GM12878 (cell line): ENCODE measurements around the gene ERC1.

Source experiments
- BACH1 ChIP-seq: fragments of 450-650 bp; IDR thresholded peaks from 2 replicates; pipeline ENCODE4 v1.6.1; 2017; ENCODE audit warnings: mild to moderate bottlenecking, borderline replicate concordance
- EZH2 ChIP-seq: IDR thresholded peaks from 2 replicates; pipeline ENCODE4 v1.6.1; 2012; ENCODE audit warnings: low read depth, mild to moderate bottlenecking, control low read depth, inconsistent platforms, low read length, borderline replicate concordance; ENCODE audit not compliant: control insufficient read depth
- KLF5 ChIP-seq: fragments of 450-650 bp; IDR thresholded peaks from 2 replicates; pipeline ENCODE4 v1.6.1; 2014; ENCODE audit warnings: mild to moderate bottlenecking; ENCODE audit not compliant: partially characterized antibody
- MXI1 ChIP-seq: fragments of 150-350 bp; IDR thresholded peaks from 2 replicates; pipeline ENCODE4 v1.6.1; 2011; ENCODE audit warnings: low read depth, mild to moderate bottlenecking, inconsistent platforms, low read length, improper control_type of control experiment
- PAX5 ChIP-seq: IDR thresholded peaks from 2 replicates; pipeline ENCODE4 v1.6.1; 2011; ENCODE audit warnings: low read depth, low read length, borderline replicate concordance
- RCOR1 ChIP-seq: conservative IDR thresholded peaks from 2 replicates; pipeline ENCODE4 v1.6.1; 2012; ENCODE audit warnings: low read depth, low read length, improper control_type of control experiment
- SIN3A ChIP-seq: IDR thresholded peaks from 2 replicates; pipeline ENCODE4 v1.6.1; 2012; ENCODE audit warnings: low read depth, low read length, improper control_type of control experiment
- SPI1 ChIP-seq: IDR thresholded peaks from 2 replicates; pipeline ENCODE4 v1.6.1; 2011; ENCODE audit warnings: low read depth, mild to moderate bottlenecking, low read length, moderate library complexity, borderline replicate concordance; ENCODE audit not compliant: insufficient read depth
- STAT1 ChIP-seq: fragments of 450-650 bp; conservative IDR thresholded peaks from 2 replicates; pipeline ENCODE4 v1.6.1; 2014; ENCODE audit warnings: antibody characterized with exemption, mild to moderate bottlenecking
- TAF1 ChIP-seq: IDR thresholded peaks from 2 replicates; pipeline ENCODE4 v1.6.1; 2011; ENCODE audit warnings: mild to moderate bottlenecking, low read depth, low read length, borderline replicate concordance
- TF ChIP-seq, protein P1 (sequence below): IDR thresholded peaks from 2 replicates; pipeline ENCODE4 v1.6.1; 2011; ENCODE audit warnings: low read depth, mild to moderate bottlenecking, low read length, moderate library complexity, borderline replicate concordance; ENCODE audit errors: extremely low read depth
- TF ChIP-seq, protein P2 (sequence below): IDR thresholded peaks from 2 replicates; pipeline ENCODE4 v1.6.1; 2012; ENCODE audit warnings: low read depth, low read length, improper control_type of control experiment
- TF ChIP-seq, protein P3 (sequence below): IDR thresholded peaks from 2 replicates; pipeline ENCODE4 v1.6.1; 2011; ENCODE audit warnings: low read depth, low read length, improper control_type of control experiment, borderline replicate concordance

DNA sequence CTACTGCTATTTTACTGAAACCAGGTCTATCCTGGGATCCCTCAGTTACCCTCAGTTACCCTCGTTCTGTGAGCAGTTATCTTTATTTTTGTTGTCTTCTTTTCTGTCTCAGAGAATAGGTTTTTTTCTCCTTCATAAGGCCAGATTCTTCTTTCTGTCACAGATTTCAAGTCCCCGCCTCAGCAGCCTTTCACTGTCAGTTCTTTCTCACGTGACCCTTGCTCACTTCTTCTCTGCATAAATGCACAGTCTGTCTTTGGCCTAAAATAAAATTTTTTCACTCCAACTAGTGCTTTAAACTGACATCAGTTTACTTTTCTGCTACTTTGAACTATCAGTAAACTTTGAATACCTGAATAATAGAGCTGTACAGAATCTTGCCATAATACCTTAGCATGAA lies 299.7 kb downstream of the ERC1 start:
- TF ChIP-seq, protein P1, sequence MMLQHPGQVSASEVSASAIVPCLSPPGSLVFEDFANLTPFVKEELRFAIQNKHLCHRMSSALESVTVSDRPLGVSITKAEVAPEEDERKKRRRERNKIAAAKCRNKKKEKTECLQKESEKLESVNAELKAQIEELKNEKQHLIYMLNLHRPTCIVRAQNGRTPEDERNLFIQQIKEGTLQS: no peak
- no peak for TF ChIP-seq TAF1
- TF ChIP-seq, protein P2, sequence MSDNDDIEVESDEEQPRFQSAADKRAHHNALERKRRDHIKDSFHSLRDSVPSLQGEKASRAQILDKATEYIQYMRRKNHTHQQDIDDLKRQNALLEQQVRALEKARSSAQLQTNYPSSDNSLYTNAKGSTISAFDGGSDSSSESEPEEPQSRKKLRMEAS: no peak
- TF ChIP-seq SIN3A: no peak
- no peak for TF ChIP-seq STAT1
- TF ChIP-seq, protein P3, sequence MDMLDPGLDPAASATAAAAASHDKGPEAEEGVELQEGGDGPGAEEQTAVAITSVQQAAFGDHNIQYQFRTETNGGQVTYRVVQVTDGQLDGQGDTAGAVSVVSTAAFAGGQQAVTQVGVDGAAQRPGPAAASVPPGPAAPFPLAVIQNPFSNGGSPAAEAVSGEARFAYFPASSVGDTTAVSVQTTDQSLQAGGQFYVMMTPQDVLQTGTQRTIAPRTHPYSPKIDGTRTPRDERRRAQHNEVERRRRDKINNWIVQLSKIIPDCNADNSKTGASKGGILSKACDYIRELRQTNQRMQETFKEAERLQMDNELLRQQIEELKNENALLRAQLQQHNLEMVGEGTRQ: no peak
- no peak for TF ChIP-seq RCOR1
- TF ChIP-seq EZH2: no peak
- no peak for TF ChIP-seq BACH1
- no peak for TF ChIP-seq SPI1
- TF ChIP-seq PAX5: no peak
- TF ChIP-seq MXI1: no peak
- no peak for TF ChIP-seq KLF5
